GM18517 (cell line): ENCODE results near the gene MAGEB18.

Experiments
- ATAC-seq: cut with Tn5 transposase; IDR thresholded peaks from one replicate; pipeline ENCODE4 v1.9.1; 2021; ENCODE audit warnings: mild to moderate bottlenecking, moderate library complexity; ENCODE audit not compliant: unreplicated experiment

Gene MAGEB18

DNA sequence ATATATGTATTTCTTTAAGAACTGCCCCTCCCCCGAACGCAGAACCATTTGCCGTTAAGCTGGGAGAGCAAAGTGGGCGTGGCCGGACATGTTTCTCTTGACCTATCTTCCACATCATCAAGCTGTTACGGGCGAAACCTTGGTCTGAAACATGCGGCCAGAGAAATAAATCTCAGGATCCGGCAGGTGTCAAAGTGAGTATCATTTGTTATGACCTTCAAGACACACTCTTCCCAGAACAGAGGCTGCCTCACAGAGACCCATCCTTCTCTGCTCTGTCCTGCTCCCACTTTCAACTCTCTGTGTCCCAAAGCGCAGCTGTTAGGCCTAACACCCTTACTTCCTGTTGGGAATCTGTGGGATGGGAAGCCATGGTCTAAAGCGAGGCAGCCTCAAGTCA, at the start of gene MAGEB18:
Gene MAGEB18 (plus strand): TSS at position 70 of the 400 bp plus-strand sequence. CDS start 643 bp downstream, outside the sequence.
- no peak for ATAC-seq

DNA sequence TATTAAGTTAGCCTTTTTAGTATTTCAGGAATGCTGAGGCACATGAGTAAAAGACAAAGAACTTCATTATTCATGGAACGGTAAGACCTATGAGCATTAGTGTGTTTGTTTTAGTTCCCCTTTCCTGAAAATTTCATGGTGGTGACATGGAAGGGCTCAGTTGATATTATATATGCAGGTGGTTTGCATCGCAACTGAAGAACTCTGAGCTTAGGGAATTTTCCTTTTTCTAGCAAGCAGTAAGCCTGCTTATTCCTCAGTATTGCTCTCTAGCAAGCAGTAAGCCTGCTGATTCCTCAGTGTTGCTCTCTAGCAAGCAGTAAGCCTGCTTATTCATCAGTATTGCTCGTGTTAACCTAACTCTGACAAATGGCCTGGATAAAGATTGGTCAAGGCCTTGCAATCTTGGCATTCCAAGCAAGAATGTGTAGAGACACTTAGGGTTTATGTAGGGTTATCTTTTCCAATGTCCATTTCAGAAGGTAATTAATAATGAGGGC, 37.7 kb upstream of the MAGEB18 start:
- no peak for ATAC-seq

DNA sequence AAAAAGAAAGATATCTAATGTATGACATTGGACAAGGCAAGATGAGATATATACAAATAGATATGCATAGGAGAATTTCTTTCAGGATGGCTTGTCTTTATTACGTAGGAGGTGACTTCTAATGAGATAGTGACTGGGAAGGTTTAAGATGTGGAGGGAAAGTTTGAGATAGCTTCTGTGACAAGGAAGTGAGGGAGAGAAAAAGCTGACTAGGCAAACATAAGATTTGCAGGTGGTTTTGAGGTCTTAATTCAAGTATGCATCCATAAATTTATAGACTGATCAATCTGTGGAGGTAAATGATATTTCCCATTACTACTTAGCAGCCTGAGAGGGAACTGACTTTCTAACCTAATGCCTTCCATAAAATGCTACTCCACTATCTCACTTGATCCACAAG, 29.0 kb upstream of the MAGEB18 start:
- ATAC-seq = no peak

GRCh38 chrX:26146024-26146423, 7.9 kb downstream of the MAGEB18 start:
- no peak for ATAC-seq

DNA sequence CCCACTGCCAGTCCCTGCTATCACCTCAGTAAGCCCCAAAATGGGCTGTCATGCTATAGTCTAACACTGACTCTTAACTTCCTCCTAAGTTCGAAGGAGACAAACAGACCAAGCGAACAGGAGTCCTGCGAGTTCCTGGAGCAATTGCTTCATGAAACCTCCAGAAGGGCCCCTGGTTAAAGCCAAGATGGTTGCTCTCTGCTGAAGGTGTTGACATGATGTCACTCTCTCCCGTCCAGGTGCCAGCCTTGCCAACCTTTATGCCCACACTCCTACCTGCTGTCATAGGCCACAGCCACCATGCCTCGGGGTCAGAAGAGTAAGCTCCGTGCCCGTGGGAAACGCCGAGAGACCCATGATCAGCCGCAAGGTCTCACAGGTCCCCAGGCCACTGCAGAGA, 22.2 kb downstream of the MAGEB18 start, which contains the start of gene MAGEB6B:
Gene MAGEB6B (plus strand): TSS at position 301 of the 400 bp plus-strand sequence. CDS start 0 bp downstream, at position 301.
- no peak for ATAC-seq
